Right lung (tissue), 10 donors: ENCODE results near the gene TH. TPM values are rescaled to one million over a fixed set of nuclear protein-coding genes. Genes with fewer than 3 reads are reported as not detected.

Experiments used
- DNase-seq, 2 donors: peaks; one replicate each; pipeline ENCODE4 v3.0.0-alpha.2; 2013
- long read RNA-seq, 8 donors: transcript quantifications; one replicate each; lab custom pipeline, GENCODE V29; 2026
- polyA plus RNA-seq, 5 donors: library from polyadenylated mRNA; unstranded; fragments of 120-200 nt; gene quantifications; one replicate each; pipeline versions ENCODE4 v1.2.1 to v1.2.3, GENCODE V29; 2013; ENCODE audit warnings: inconsistent platforms in 1 of 5, low replicate concordance in 1 of 5; ENCODE audit not compliant: insufficient read length in 5 of 5, insufficient read depth in 1 of 5

TH gene
- 1 to 10 TPM in 2 of 5 donors, under 1 TPM in 3; 0.21 to 1.6 (median 0.44) TPM for polyA plus RNA-seq
- long read RNA-seq, donor 1 = 0 reads
- long read RNA-seq, donor 2 = 0 reads
- long read RNA-seq, donor 3 = 0 reads
- long read RNA-seq, donor 4 = 0 reads
- long read RNA-seq, donor 5 = 0 reads
- long read RNA-seq, donor 6 = 0 reads
- long read RNA-seq, donor 7 = 0 reads
- long read RNA-seq, donor 8 = 0 reads

- no peak for DNase-seq
Measured at GRCh38 chr11:2171591-2172003, at the start of gene TH. Gene TH, minus strand, starts transcription at chr11:2171815. Its CDS starts 29 bp downstream, at chr11:2171786.

GRCh38 chr11:2221024-2221423, 49.4 kb upstream of the TH start:
- DNase-seq = no peak

- no peak for DNase-seq
Measured at GRCh38 chr11:2220173-2220771, 48.7 kb upstream of the TH start.

GRCh38 chr11:2219318-2220017, 47.9 kb upstream of the TH start:
- no peak for DNase-seq

GRCh38 chr11:2218031-2218633, 46.5 kb upstream of the TH start:
- DNase-seq = no peak

GRCh38 chr11:2217211-2218030, 45.8 kb upstream of the TH start:
- DNase-seq = no peak

- no peak for DNase-seq
Measured at GRCh38 chr11:2216400-2217064, 44.9 kb upstream of the TH start.

- no peak for DNase-seq
Measured at GRCh38 chr11:2215561-2216399, 44.2 kb upstream of the TH start.

- DNase-seq = no peak
Measured at GRCh38 chr11:2215230-2215560, 43.6 kb upstream of the TH start.

GRCh38 chr11:2214527-2215229, 43.1 kb upstream of the TH start:
- no peak for DNase-seq

- no peak for DNase-seq
Measured at GRCh38 chr11:2213890-2214526, 42.4 kb upstream of the TH start.

GRCh38 chr11:2213384-2213842, 41.8 kb upstream of the TH start:
- DNase-seq = no peak

GRCh38 chr11:2212411-2213251, 41.0 kb upstream of the TH start:
- DNase-seq = no peak

- DNase-seq = peak; percentile 52 to 56
Measured at GRCh38 chr11:2211113-2211971, 39.7 kb upstream of the TH start.

- DNase-seq = no peak
Measured at GRCh38 chr11:2210366-2211112, 38.9 kb upstream of the TH start.

- DNase-seq = no peak
Measured at GRCh38 chr11:2209900-2210321, 38.3 kb upstream of the TH start.
